GM12878 (cell line): ENCODE measurements around the gene NR2F6.

Source experiments
- NRF1 ChIP-seq: conservative IDR thresholded peaks from 2 replicates; pipeline ENCODE4 v1.6.1; 2011; ENCODE audit warnings: mild to moderate bottlenecking, low read depth, low read length, improper control_type of control experiment
- RAD21 ChIP-seq: IDR thresholded peaks from 2 replicates; pipeline ENCODE4 v1.6.1; 2011; ENCODE audit warnings: mild to moderate bottlenecking, low read depth, low read length, moderate library complexity; ENCODE audit not compliant: insufficient read depth
- ZNF274 ChIP-seq: IDR thresholded peaks from one replicate; pipeline ENCODE4 v1.8.0; 2011; ENCODE audit not compliant: insufficient read length, insufficient read depth
- ZNF384 ChIP-seq: IDR thresholded peaks from 2 replicates; pipeline ENCODE4 v1.6.1; 2012; ENCODE audit warnings: low read depth, mild to moderate bottlenecking, low read length, improper control_type of control experiment, borderline replicate concordance
- TF ChIP-seq, protein P1 (sequence below), 3 experiments: IDR thresholded peaks in 2 of 3; conservative IDR thresholded peaks in 1 of 3; 2 replicates each; pipeline ENCODE4 v1.5.1; 2011; ENCODE audit warnings: low read depth in 3 of 3, low read length in 3 of 3, mild to moderate bottlenecking in 3 of 3, control low read depth in 2 of 3, moderate library complexity in 2 of 3, inconsistent platforms in 1 of 3, mixed read lengths in 1 of 3; ENCODE audit not compliant: control insufficient read depth in 2 of 3, insufficient read depth in 1 of 3; ENCODE audit errors: extremely low read depth in 1 of 3
- TF ChIP-seq, protein P2 (sequence below): IDR thresholded peaks from 2 replicates; pipeline ENCODE4 v1.6.1; 2012; ENCODE audit warnings: mild to moderate bottlenecking, low read depth, low read length

DNA sequence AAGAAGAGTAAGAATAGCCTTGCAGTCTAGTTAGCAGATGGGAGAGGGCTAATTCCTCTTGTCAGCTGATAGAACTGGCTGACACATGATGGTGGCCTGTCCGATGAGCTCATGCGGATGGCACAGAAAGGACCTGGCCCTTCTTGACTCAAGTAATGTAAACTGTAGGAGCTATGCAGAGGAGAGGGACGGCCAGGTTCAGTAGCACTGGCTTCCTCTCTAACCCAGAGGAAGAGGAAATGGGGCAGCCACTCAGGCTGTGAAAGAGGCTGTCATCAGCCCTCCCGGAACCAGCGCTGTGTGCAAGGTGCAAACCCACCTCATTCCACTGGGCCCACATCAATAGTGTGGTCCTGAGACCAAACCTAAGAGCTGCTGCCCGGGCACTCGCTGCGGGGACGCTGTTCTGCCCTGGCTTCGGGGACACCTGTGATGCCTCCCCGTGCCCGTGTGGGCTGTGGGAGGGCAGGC is 61.3 kb downstream of the NR2F6 start:
- TF ChIP-seq NRF1 (no peak), RAD21 (no peak), ZNF384 (no peak), ZNF274 (no peak)
- TF ChIP-seq, protein P1, sequence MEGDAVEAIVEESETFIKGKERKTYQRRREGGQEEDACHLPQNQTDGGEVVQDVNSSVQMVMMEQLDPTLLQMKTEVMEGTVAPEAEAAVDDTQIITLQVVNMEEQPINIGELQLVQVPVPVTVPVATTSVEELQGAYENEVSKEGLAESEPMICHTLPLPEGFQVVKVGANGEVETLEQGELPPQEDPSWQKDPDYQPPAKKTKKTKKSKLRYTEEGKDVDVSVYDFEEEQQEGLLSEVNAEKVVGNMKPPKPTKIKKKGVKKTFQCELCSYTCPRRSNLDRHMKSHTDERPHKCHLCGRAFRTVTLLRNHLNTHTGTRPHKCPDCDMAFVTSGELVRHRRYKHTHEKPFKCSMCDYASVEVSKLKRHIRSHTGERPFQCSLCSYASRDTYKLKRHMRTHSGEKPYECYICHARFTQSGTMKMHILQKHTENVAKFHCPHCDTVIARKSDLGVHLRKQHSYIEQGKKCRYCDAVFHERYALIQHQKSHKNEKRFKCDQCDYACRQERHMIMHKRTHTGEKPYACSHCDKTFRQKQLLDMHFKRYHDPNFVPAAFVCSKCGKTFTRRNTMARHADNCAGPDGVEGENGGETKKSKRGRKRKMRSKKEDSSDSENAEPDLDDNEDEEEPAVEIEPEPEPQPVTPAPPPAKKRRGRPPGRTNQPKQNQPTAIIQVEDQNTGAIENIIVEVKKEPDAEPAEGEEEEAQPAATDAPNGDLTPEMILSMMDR (IDR thresholded peaks at IDR 0.05 in 2 of 3, conservative IDR thresholded peaks at IDR 0.05 in 1 of 3; ENCODE audit: control insufficient read depth in 2 of 3, extremely low read depth in 1 of 3, insufficient read depth in 1 of 3, low read depth in 3 of 3, low read length in 3 of 3) = no peak
- TF ChIP-seq, protein P2, sequence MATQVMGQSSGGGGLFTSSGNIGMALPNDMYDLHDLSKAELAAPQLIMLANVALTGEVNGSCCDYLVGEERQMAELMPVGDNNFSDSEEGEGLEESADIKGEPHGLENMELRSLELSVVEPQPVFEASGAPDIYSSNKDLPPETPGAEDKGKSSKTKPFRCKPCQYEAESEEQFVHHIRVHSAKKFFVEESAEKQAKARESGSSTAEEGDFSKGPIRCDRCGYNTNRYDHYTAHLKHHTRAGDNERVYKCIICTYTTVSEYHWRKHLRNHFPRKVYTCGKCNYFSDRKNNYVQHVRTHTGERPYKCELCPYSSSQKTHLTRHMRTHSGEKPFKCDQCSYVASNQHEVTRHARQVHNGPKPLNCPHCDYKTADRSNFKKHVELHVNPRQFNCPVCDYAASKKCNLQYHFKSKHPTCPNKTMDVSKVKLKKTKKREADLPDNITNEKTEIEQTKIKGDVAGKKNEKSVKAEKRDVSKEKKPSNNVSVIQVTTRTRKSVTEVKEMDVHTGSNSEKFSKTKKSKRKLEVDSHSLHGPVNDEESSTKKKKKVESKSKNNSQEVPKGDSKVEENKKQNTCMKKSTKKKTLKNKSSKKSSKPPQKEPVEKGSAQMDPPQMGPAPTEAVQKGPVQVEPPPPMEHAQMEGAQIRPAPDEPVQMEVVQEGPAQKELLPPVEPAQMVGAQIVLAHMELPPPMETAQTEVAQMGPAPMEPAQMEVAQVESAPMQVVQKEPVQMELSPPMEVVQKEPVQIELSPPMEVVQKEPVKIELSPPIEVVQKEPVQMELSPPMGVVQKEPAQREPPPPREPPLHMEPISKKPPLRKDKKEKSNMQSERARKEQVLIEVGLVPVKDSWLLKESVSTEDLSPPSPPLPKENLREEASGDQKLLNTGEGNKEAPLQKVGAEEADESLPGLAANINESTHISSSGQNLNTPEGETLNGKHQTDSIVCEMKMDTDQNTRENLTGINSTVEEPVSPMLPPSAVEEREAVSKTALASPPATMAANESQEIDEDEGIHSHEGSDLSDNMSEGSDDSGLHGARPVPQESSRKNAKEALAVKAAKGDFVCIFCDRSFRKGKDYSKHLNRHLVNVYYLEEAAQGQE = no peak
